Neural cell (in vitro differentiated cells): ENCODE data around the gene DCLK3. TPM values are rescaled to one million over a fixed set of nuclear protein-coding genes. Genes with fewer than 3 reads are reported as not detected.

Experiments used
- H2AFZ ChIP-seq: fragments of 200-600, 300-800 bp; sonication (generic), shearing (Covaris generic); 2 replicates; pipeline ENCODE4 v1.6.0; 2014; ENCODE audit warnings: low read depth, mild to moderate bottlenecking, antibody characterized with exemption, low read length, moderate library complexity
- H3F3A ChIP-seq: fragments of 200-600 bp; shearing (Covaris generic); 2 replicates; pipeline ENCODE4 v1.6.1; 2016; ENCODE audit warnings: mild to moderate bottlenecking, moderate library complexity, mixed read lengths, antibody characterized with exemption, low read length; ENCODE audit not compliant: insufficient read depth, poor library complexity, severe bottlenecking
- H3K27ac ChIP-seq: fragments of 200-600, 300-800 bp; sonication (generic), shearing (Covaris generic); 2 replicates; pipeline ENCODE4 v1.5.1; 2014; ENCODE audit warnings: mild to moderate bottlenecking, low read length, moderate library complexity
- H3K27me3 ChIP-seq: fragments of 300-800, 200-600 bp; sonication (generic), shearing (Covaris generic); 2 replicates; pipeline ENCODE4 v1.6.0; 2014; ENCODE audit warnings: mild to moderate bottlenecking, low read depth, low read length, moderate library complexity; ENCODE audit not compliant: insufficient read depth
- H3K36me3 ChIP-seq: fragments of 300-800, 200-600 bp; sonication (generic), shearing (Covaris generic); 2 replicates; pipeline ENCODE4 v1.5.1; 2014; ENCODE audit warnings: mild to moderate bottlenecking, antibody characterized with exemption, low read length, moderate library complexity; ENCODE audit not compliant: insufficient read depth
- H3K4me2 ChIP-seq: fragments of 300-800, 200-600 bp; sonication (generic), shearing (Covaris generic); 2 replicates; pipeline ENCODE4 v1.6.0; 2014; ENCODE audit warnings: mild to moderate bottlenecking, low read length
- H3K4me3 ChIP-seq: fragments of 300-800, 200-600 bp; sonication (generic), shearing (Covaris generic); 2 replicates; pipeline ENCODE4 v1.5.1; 2014; ENCODE audit warnings: mild to moderate bottlenecking, low read length, moderate library complexity
- H3K79me2 ChIP-seq: fragments of 200-600 bp; shearing (Covaris generic); replicated peaks from 2 replicates; pipeline ENCODE4 v1.6.0; 2014; ENCODE audit warnings: mild to moderate bottlenecking, low read length, moderate library complexity; ENCODE audit not compliant: insufficient read depth
- H3K9ac ChIP-seq: fragments of 300-800, 200-600 bp; sonication (generic), shearing (Covaris generic); 2 replicates; pipeline ENCODE4 v1.6.1; 2016; ENCODE audit warnings: mild to moderate bottlenecking, low read length, mixed read lengths
- H3K9me2 ChIP-seq: fragments of 200-600 bp; shearing (Covaris generic); 2 replicates; pipeline ENCODE4 v1.6.1; 2016; ENCODE audit warnings: mild to moderate bottlenecking, low read length, mixed read lengths; ENCODE audit not compliant: insufficient read depth
- H3K9me3 ChIP-seq: fragments of 200-600, 300-800 bp; sonication (generic), shearing (Covaris generic); 2 replicates; pipeline ENCODE4 v1.6.1; 2016; ENCODE audit warnings: mild to moderate bottlenecking, mixed run types, low read length, moderate library complexity, mixed read lengths
- H4K20me1 ChIP-seq: fragments of 200-600 bp; shearing (Covaris generic); 2 replicates; pipeline ENCODE4 v1.6.1; 2016; ENCODE audit warnings: mild to moderate bottlenecking, mixed run types; ENCODE audit not compliant: insufficient read depth
- CTCF ChIP-seq: fragments of 450-650 bp; IDR thresholded peaks from 2 replicates; pipeline ENCODE4 v1.5.1; 2014; ENCODE audit warnings: antibody characterized with exemption, mild to moderate bottlenecking, moderate library complexity; ENCODE audit not compliant: poor library complexity, severe bottlenecking
- EP300 ChIP-seq: fragments of 450-650 bp; conservative IDR thresholded peaks from 2 replicates; pipeline ENCODE4 v1.6.1; 2014; ENCODE audit warnings: antibody characterized with exemption, mild to moderate bottlenecking, moderate library complexity; ENCODE audit not compliant: poor library complexity, severe bottlenecking
- EZH2 ChIP-seq: fragments of 200-600, 300-800 bp; shearing (Covaris generic), sonication (generic); IDR thresholded peaks from 2 replicates; pipeline ENCODE4 v1.6.1; 2014; ENCODE audit warnings: antibody characterized with exemption, low read length, borderline replicate concordance, mild to moderate bottlenecking; ENCODE audit not compliant: insufficient read depth, poor library complexity, severe bottlenecking
- MXI1 ChIP-seq: fragments of 450-650 bp; conservative IDR thresholded peaks from 2 replicates; pipeline ENCODE4 v1.6.1; 2014; ENCODE audit warnings: antibody characterized with exemption, mild to moderate bottlenecking; ENCODE audit not compliant: poor library complexity, severe bottlenecking
- POLR2AphosphoS5 ChIP-seq: IDR thresholded peaks from 2 replicates; pipeline ENCODE4 v1.6.1; 2012
- RAD21 ChIP-seq: fragments of 450-650 bp; conservative IDR thresholded peaks from 2 replicates; pipeline ENCODE4 v1.6.1; 2014; ENCODE audit warnings: antibody characterized with exemption, mild to moderate bottlenecking, moderate library complexity
- REST ChIP-seq: IDR thresholded peaks from 2 replicates; pipeline ENCODE4 v1.6.1; 2012; ENCODE audit warnings: borderline replicate concordance
- SMC3 ChIP-seq: fragments of 450-650 bp; conservative IDR thresholded peaks from 2 replicates; pipeline ENCODE4 v1.6.1; 2014; ENCODE audit warnings: antibody characterized with exemption, mild to moderate bottlenecking, moderate library complexity; ENCODE audit not compliant: poor library complexity
- TAF1 ChIP-seq: IDR thresholded peaks from 2 replicates; pipeline ENCODE4 v1.6.1; 2012; ENCODE audit warnings: low read depth
- polyA plus RNA-seq: library from polyadenylated mRNA; depleted of rRNA; stranded (reverse); fragments of >200 nt; gene quantifications from 2 replicates; pipeline ENCODE4 v1.2.3, GENCODE V29; 2014

DCLK3 gene
- polyA plus RNA-seq, 1 donor from 2014 or later = 1.5 TPM

- Histone ChIP-seq H4K20me1 (no peaks in the 10 kb centered on the region), H3K79me2 (no peaks in the 10 kb centered on the region), H3K27me3 (no peaks in the 10 kb centered on the region), H3K4me2 (no peak overlapping the region), H3K9me3 (no peaks in the 10 kb centered on the region), H3K36me3 (no peaks in the 10 kb centered on the region), H3F3A (no peaks in the 10 kb centered on the region), H3K9me2 (no peaks in the 10 kb centered on the region), H3K27ac (no peak overlapping the region), H2AFZ (no peak overlapping the region), H3K9ac (no peak overlapping the region), H3K4me3 (no peak overlapping the region)
- no peak for TF ChIP-seq CTCF
- no peak for TF ChIP-seq POLR2AphosphoS5
- no peak for TF ChIP-seq SMC3
- no peak for TF ChIP-seq TAF1
- no peak for TF ChIP-seq MXI1
- no peak for TF ChIP-seq EP300
- no peak for TF ChIP-seq RAD21
- no peak for TF ChIP-seq REST
- TF ChIP-seq EZH2 = no peak
These were observed 13.3 kb upstream of the DCLK3 start for GRCh38 chr3:36777424-36778218.

GRCh38 chr3:36776436-36776835 is 12.1 kb upstream of the DCLK3 start:
- no peaks in the 10 kb centered on the region for H3K9me3 ChIP-seq
- H2AFZ ChIP-seq = no peak overlapping the region
- no peaks in the 10 kb centered on the region for H3K79me2 ChIP-seq
- H3K27ac ChIP-seq = no peak overlapping the region
- TF ChIP-seq RAD21 = no peak
- TF ChIP-seq EP300 = no peak
- no peak for TF ChIP-seq EZH2
- TF ChIP-seq POLR2AphosphoS5 = no peak
- TF ChIP-seq REST = no peak
- no peak for TF ChIP-seq MXI1
- TF ChIP-seq CTCF = no peak
- H3K36me3 ChIP-seq = no peaks in the 10 kb centered on the region
- H3F3A ChIP-seq = no peaks in the 10 kb centered on the region
- no peak overlapping the region for H3K4me3 ChIP-seq
- no peaks in the 10 kb centered on the region for H3K9me2 ChIP-seq
- no peak overlapping the region for H3K9ac ChIP-seq
- no peaks in the 10 kb centered on the region for H4K20me1 ChIP-seq
- H3K4me2 ChIP-seq = no peak overlapping the region
- H3K27me3 ChIP-seq = no peaks in the 10 kb centered on the region
